ENCODE results near the gene SLC27A4.

The SLC27A4 gene

GRCh38 chr9:128362774-128363173 lies 22.4 kb downstream of the SLC27A4 start:
- no peak for DNase-seq (ENCODE audit: low spot score)

- DNase-seq (ENCODE audit: low spot score) = no peak
Measured at GRCh38 chr9:128365525-128365924, 25.2 kb downstream of the SLC27A4 start.

- DNase-seq (ENCODE audit: low spot score) = no peak
Measured at GRCh38 chr9:128369024-128369706, 28.8 kb downstream of the SLC27A4 start.

GRCh38 chr9:128370367-128370751 lies 30.0 kb downstream of the SLC27A4 start:
- DNase-seq (ENCODE audit: low spot score) = no peak

- DNase-seq (ENCODE audit: low spot score) = peak; percentile 91
Measured at GRCh38 chr9:128370752-128371629, 30.7 kb downstream of the SLC27A4 start, which contains the start of gene URM1. URM1 (plus strand) TSS chr9:128371374; CDS start chr9:128371381, 7 bp downstream.

- no peak for DNase-seq (ENCODE audit: low spot score)
Measured at GRCh38 chr9:128371630-128372117, 31.3 kb downstream of the SLC27A4 start.

- DNase-seq (ENCODE audit: low spot score) = no peak
Measured at GRCh38 chr9:128372188-128372641, 31.9 kb downstream of the SLC27A4 start.

GRCh38 chr9:128372784-128373183 lies 32.5 kb downstream of the SLC27A4 start:
- DNase-seq (ENCODE audit: low spot score) = no peak

GRCh38 chr9:128374221-128374675 lies 33.9 kb downstream of the SLC27A4 start:
- no peak for DNase-seq (ENCODE audit: low spot score)

- no peak for DNase-seq (ENCODE audit: low spot score)
Measured at GRCh38 chr9:128375865-128376264, 35.5 kb downstream of the SLC27A4 start.

GRCh38 chr9:128382261-128382660 lies 41.9 kb downstream of the SLC27A4 start:
- no peak for DNase-seq (ENCODE audit: low spot score)

- DNase-seq (ENCODE audit: low spot score) = no peak
Measured at GRCh38 chr9:128383007-128383753, 42.9 kb downstream of the SLC27A4 start.

GRCh38 chr9:128383791-128384190 lies 43.5 kb downstream of the SLC27A4 start:
- no peak for DNase-seq (ENCODE audit: low spot score)

GRCh38 chr9:128384801-128385495 lies 44.6 kb downstream of the SLC27A4 start:
- no peak for DNase-seq (ENCODE audit: low spot score)

- DNase-seq (ENCODE audit: low spot score) = no peak
Measured at GRCh38 chr9:128385496-128386460, 45.5 kb downstream of the SLC27A4 start.

GRCh38 chr9:128388150-128388549 lies 47.8 kb downstream of the SLC27A4 start:
- DNase-seq (ENCODE audit: low spot score) = no peak

- no peak for DNase-seq (ENCODE audit: low spot score)
Measured at GRCh38 chr9:128389395-128390149, 49.2 kb downstream of the SLC27A4 start.

- no peak for DNase-seq (ENCODE audit: low spot score)
Measured at GRCh38 chr9:128390150-128390812, 50.0 kb downstream of the SLC27A4 start.

Measured in SK-N-DZ (cell line).